Activated CD4-positive, alpha-beta T cell treated with anti-CD3 and anti-CD28 coated beads, Interleukin-2, amount 50 U/mL, for 24 hours (primary cell): ENCODE measurements around the gene PDE7B.

ENCODE experiments used
- DNase-seq, 2 donors: peaks; one replicate each; pipeline ENCODE4 v3.0.0-alpha.2; 2020; ENCODE audit warnings: low read depth in 1 of 2, low spot score in 1 of 2

Gene PDE7B

DNA sequence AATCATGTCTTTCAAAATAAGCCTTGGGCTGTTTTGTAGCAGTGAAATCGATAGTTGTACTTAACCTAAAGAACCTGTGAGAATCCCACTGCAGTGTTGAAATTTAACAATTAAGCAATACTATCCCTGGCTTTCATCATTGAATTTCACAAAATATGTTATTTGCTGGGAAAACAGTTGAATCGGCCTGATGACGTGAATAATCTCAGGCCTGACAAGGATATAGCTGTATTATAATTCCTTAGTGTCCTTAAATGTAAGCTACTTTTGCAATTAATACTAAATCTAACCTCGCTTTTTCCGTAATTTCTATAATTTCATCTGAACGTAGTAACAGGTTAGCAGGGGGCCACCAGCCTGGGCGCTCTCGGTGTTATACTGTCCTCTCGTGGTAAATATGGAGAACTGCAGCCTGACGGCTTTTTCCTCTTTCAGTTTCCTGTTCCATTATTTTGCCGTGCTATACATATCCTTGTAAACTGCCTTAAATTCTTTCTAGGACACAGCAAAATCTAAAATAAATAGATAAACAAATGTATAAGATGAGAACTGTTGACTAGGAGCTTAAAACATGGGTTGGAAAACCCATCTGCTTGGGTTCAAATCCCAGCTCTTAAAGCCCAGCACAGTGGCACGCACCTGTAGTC, 374.6 kb downstream of the PDE7B start:
- peak; percentile 9 to 50 for DNase-seq

DNA sequence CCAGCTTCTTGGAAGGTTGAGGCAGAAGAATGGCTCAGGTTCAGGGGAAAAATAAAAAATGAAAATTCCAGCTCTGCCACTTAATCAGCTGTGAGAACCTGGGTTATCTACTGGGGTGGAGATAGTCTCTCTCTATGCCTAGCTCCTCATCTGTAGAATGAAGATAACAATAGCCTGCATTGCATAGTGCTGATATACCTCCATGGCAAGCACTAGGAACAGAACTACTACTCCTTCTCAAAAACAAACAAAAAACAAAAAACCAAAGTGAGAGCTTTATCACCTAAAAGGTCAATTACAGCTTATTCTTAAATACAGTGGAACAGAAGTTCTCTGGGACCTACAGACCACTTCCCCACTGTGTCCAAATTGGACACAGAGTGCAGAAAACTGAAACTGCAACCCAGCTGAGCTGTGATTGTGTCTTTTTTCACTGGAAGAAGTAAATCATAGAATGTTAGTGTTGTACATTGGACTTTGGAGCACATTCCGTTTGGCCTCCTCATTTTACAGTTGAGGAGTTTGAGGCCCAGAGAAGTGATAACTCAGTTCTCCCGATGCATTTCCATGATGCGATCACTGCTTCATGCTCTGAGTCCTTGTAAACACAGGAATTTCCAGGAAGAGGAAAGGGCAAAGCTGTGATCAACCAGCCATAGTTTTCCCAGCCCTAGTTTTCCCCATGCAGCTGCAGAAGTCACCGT, 375.3 kb downstream of the PDE7B start:
- no peak for DNase-seq

DNA sequence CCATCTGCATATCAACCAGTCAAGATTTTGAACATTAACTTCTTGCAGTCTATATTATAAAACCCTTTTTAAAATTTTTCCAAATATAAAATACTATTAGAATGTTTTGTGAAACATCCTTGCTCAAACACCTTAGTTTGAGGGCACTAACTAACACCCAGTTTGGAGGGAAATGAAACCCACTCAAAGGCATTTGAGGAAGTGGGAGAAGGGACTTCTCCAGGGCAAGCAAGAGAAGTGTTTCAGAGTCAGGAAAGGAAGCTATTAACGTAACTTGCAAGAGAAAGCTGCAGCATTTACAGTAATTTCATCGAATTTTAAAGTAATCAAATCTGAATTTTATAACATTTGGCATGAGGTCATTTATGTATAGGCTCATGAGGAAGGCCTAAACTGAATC, 377.3 kb downstream of the PDE7B start:
- no peak for DNase-seq

DNA sequence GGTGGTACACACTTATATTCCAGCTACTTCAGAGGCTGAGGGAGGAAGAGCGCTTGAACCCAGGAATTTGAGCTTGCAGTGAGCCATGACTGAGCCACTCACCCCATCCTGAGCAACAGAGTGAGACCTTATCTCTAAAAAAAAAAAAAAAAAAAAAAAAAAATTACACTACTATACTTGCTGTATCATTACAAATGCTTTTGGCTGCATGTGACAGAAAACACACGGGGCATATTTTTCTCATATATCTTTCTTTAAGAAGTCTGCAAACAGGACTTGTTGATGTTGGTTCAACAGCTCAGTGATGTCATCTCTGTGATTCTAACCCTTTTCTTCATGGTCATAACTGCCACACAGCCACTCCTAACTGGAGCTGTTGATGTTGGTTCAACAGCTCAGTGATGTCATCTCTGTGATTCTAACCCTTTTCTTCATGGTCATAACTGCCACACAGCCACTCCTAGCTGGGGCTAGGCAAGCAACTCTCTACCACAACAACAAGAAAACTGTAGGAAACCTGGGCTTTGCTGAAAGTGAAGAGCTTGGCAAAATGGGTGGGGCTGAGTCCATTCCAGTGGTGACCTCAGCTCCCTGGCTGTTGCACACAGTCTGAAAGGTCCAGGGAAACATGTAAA, 378.8 kb downstream of the PDE7B start:
- no peak for DNase-seq

DNA sequence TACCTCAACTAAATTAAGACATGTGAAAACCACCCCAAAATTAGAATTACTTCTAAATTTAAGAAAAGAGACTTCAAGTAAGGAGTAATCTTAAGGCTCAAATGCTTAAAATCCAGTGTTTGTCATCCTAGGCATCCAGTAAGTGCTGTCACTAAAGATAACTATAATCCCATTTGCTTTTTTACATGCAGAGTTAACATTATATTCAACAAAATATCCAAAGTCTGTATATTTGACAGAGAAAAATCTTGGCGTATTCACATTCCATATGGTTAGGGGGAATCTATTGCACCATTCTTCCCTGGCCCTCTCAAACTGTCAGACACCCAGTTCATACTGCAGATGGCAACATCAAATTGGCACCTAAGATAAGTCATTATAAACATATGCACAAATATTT, 381.2 kb downstream of the PDE7B start:
- DNase-seq, result no peak

DNA sequence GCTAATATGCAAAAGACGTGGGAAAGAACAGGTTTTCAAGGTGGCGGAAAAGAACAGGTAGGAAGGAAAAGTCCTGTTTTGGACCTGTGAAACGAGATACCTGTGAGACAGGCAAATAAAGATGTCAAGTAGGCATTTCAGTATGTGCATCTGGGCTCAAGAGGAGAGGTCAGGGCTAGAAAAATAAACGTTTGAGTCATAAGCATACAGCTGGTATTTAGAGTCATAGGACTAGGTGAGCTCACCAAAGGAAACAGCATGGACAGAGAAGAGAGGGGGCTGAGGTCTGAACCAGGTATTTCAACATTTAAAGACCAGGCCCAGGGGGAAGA, 383.7 kb downstream of the PDE7B start:
- no peak for DNase-seq

DNA sequence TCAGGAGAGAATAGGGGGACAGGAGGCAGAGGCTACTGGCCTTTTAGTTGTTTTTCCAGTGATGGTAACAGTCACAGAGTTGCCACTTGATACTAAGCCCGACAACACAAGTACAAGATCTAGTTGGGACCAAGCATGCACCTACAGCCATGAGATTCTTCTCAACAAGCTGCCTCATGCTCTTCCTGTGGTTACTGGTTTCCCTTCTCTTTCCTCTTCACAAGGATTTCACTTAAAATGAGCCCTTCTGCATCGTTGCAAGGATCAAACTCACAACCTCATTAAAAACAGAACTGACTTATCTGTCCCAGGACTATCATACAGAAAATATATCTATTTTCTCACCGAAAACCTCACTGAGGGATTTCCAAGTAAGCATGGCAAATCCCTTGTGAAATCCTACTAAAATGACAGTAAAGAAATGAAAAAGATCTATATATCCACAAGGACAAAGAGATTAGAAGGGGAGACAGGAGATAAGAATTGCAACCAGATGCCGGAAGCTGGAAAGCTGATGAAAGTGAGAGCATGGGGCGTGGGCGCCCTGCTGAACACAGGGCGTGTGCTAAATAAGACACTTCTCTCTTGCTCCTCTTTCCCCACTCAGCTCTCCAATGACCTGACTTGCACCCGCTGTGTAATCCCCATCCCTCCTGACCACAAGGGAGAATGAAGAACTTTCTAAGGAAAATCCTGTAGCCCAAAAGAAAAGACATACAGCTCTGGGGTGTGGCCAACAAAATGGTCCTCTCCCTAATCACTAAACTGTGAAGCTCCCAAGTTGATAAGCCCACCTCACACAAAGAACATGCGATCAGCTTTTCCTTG, 385.2 kb downstream of the PDE7B start:
- no peak for DNase-seq

DNA sequence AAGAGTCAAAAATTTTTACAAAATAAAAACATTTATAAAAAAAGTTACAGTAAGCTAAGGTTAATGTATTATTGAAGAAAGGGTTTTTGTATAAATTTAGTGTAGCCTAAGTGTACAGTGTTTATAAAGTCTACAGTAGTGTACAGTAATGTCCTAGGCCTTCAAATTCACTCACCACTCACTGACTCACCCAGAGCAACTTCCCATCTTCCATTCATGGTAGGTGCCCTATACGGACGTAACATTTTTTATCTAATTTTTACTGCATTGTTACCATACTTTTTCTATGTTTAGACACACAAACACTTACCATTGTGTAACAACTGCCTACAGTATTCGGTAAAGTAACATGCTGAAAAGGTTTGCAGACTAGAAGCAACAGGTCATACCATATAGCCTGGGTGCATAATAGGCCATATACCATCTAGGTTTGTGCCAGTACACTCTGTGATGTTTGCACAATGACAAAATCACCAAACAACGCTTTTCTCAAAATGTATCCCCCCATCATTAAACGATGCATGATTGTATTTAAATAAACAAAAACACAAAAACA, 392.6 kb downstream of the PDE7B start:
- DNase-seq, result no peak
